Colonic mucosa (tissue), 4 donors: Measurements from ENCODE around the gene RXFP4. TPM values are rescaled to one million over a fixed set of nuclear protein-coding genes. Genes with fewer than 3 reads are reported as not detected.

Experiments used
- DNase-seq: peaks from one replicate; pipeline ENCODE4 v3.0.0-alpha.2; 2020
- H3K27ac ChIP-seq: fragments of 200-600 bp; one replicate; pipeline ENCODE4 v1.8.0; 2021
- H3K27me3 ChIP-seq: fragments of 200-600 bp; one replicate; pipeline ENCODE4 v1.8.0; 2021
- H3K36me3 ChIP-seq: fragments of 200-600 bp; one replicate; pipeline ENCODE4 v1.8.0; 2021
- H3K4me1 ChIP-seq: fragments of 200-600 bp; one replicate; pipeline ENCODE4 v1.8.0; 2021; ENCODE audit warnings: mild to moderate bottlenecking
- H3K4me3 ChIP-seq: fragments of 200-600 bp; one replicate; pipeline ENCODE4 v1.8.0; 2021
- H3K9ac ChIP-seq, 2 donors: one replicate each; pipeline ENCODE4 v1.7.0; 2013; ENCODE audit warnings: control low read depth in 2 of 2, low read depth in 2 of 2, low read length in 2 of 2
- H3K9me3 ChIP-seq: fragments of 200-600 bp; one replicate; pipeline ENCODE4 v1.8.0; 2021
- intact Hi-C: fragments of 100-400 bp; cut with DNase I; formaldehyde crosslinking; loops from one replicate; pipeline ENCODE4 v1.14.1; 2022
- total RNA-seq, 2 donors: library from RNA; stranded (reverse); fragmentation: NEBNext Ultra II Directional in 1 of 2; extraction: Animal tissue kit (Norgen Biotek cat#: 25700) in 1 of 2; gene quantifications; one replicate each; pipeline ENCODE4 v1.2.1, GENCODE V29; 2021
- TF ChIP-seq, protein P1 (sequence below): fragments of 200-600 bp; IDR thresholded peaks from one replicate; pipeline ENCODE4 v1.8.0; 2022; ENCODE audit warnings: antibody characterized with exemption, mild to moderate bottlenecking
- donor health status: healthy.
- donor health status: DM: no; HTN: no; CAD: no.
- donor health status: DM: no; HTN: no; CAD: no.

The RXFP4 gene
- total RNA-seq, 2 donors from 2014 or later, result 4.2 to 4.6 TPM

DNA sequence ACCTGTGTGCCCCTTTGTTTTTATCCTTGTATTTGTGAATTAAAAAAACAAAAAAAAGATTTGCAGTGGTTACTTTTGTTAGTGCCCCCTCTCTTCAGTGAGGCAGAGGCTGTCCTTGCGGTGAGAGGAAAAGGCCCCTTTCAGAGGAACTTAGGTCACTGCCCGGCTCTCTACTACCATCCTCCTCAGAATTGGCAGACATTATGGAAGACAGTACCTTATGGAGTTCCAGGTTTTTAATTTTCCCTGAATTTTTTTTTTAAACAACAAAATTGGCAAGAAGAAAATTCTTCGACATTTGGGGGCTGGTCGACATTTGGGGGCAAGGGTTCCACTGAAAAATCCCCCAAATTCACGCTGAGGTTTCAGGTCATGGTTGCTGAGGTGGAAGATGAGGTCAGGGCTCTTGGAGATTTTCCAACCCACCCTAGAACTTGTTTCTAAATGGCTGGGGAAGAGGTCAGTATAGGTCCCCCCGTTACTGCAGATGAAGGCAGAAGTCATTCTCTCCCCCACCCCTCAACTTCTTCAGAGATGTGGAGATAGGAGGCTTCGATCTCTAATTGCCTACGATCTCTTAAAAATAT lies 5.3 kb downstream of the RXFP4 start:
- Histone ChIP-seq H3K9me3 (no peaks in the 10 kb centered on the region), H3K4me3 (no peak overlapping the region), H3K27ac (peak overlapping the region; percentile 5), H3K27me3 (no peaks in the 10 kb centered on the region), H3K36me3 (peaks cover 25% of the 10 kb centered on the region), H3K4me1 (peaks cover 24% of the 10 kb centered on the region), H3K9ac (no peak overlapping the region)
- no peak for DNase-seq
- intact Hi-C loops, result no loop called here
- TF ChIP-seq, protein P1, sequence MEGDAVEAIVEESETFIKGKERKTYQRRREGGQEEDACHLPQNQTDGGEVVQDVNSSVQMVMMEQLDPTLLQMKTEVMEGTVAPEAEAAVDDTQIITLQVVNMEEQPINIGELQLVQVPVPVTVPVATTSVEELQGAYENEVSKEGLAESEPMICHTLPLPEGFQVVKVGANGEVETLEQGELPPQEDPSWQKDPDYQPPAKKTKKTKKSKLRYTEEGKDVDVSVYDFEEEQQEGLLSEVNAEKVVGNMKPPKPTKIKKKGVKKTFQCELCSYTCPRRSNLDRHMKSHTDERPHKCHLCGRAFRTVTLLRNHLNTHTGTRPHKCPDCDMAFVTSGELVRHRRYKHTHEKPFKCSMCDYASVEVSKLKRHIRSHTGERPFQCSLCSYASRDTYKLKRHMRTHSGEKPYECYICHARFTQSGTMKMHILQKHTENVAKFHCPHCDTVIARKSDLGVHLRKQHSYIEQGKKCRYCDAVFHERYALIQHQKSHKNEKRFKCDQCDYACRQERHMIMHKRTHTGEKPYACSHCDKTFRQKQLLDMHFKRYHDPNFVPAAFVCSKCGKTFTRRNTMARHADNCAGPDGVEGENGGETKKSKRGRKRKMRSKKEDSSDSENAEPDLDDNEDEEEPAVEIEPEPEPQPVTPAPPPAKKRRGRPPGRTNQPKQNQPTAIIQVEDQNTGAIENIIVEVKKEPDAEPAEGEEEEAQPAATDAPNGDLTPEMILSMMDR, result no peak

- DNase-seq, result no peak
- TF ChIP-seq, protein P1, result no peak
- Histone ChIP-seq H3K36me3 (peaks cover 31% of the 10 kb centered on the region), H3K27me3 (no peaks in the 10 kb centered on the region), H3K27ac (no peak overlapping the region), H3K4me1 (peaks cover 19% of the 10 kb centered on the region), H3K4me3 (no peak overlapping the region), H3K9me3 (no peaks in the 10 kb centered on the region), H3K9ac (no peak overlapping the region)
- intact Hi-C loops, result no loop called here
These were observed 5.9 kb downstream of the RXFP4 start for GRCh38 chr1:155947292-155947691.

DNA sequence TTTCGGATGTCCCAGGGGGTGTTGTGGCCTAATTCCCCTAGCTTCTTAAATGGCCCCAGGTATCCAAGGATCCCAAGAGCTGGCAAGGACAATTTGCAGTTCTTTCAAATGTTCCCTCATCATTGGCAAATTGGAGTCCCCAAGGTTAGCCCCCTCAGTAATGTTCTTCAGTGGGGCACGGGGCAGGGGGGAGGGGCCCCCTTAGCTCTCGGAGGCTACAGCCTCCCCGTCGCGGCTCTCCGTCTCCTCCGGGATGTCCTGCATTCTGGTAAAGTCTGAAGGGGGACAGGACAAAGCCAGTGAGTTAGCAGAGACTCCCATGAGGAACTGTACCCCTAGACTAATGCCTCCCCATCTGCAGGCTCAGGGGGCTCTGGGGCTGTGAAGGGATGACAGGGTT lies 6.3 kb downstream of the RXFP4 start:
- peaks cover 31% of the 10 kb centered on the region for H3K36me3 ChIP-seq
- H3K27ac ChIP-seq, result no peak overlapping the region
- DNase-seq, result no peak

DNA sequence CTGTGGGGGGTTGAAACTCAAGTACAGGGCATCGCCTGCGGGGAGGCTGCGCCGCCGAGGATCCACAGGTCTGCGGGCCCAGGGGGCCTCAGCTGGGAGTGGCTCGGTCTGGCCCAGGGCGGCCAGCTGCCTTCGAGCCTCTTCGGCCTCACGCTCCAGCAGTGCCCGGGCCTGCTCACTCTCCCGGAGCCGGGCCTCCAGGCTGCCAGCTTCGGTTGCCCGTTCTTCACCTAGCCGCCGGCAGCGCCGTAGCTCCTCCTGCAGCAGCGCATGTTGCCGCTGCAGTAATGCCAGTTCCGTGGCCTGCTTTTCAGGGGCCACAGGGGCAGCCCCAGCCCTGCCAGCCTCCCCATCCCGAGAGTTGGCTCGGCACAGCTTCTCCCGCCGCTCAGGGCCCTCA lies 9.4 kb downstream of the RXFP4 start:
- Histone ChIP-seq H3K27ac (no peak overlapping the region), H3K27me3 (no peaks in the 10 kb centered on the region), H3K36me3 (peaks cover 37% of the 10 kb centered on the region), H3K4me3 (no peak overlapping the region), H3K9me3 (no peaks in the 10 kb centered on the region), H3K4me1 (peaks cover 4% of the 10 kb centered on the region), H3K9ac (no peak overlapping the region)
- TF ChIP-seq, protein P1, result no peak
- DNase-seq, result no peak
- intact Hi-C loops, result no loop called here

More for the DNA sequence above, 6.3 kb downstream of the RXFP4 start:
- H3K4me1 ChIP-seq, result peaks cover 19% of the 10 kb centered on the region
- TF ChIP-seq, protein P1, result no peak
- no peaks in the 10 kb centered on the region for H3K9me3 ChIP-seq
- intact Hi-C loops, result no loop called here
- H3K27me3 ChIP-seq, result no peaks in the 10 kb centered on the region
- no peak overlapping the region for H3K4me3 ChIP-seq
- no peak overlapping the region for H3K9ac ChIP-seq

DNA sequence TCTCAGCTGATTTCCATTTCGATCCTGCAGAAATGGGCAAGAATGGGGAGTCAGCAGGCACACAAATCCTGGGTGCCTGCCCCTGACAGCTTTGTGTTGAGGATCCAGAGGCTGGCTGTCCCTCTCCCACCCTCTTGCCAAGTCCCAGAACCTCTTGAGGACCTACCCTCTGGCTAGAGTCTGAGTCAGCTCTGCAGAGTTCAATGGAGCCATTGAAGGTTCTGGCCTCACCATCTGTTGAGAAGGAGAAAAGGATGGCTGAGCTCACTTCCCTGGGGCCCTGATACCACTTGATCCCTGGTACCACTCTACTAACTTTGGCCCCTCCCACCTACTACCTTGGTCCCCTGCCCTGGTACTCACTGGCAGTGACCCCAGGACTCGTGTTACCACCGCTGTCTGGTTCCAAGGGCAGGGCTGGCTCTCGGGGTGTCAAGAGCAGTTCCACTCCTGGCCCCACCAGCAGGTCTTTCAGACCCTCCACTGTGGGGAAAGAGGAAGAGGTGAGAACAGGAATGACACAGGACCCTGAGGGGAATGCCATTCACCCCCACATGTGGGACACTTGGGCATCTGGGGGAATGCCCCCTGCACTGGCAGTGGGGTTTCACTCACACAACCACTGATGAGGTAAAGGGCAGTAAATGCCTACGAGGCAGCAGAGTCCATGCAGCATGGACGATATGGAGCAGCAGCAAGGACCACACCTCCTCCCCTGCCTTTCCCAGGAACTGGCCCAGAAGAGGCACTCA lies 10.5 kb downstream of the RXFP4 start:
- Histone ChIP-seq H3K27me3 (no peaks in the 10 kb centered on the region), H3K27ac (no peak overlapping the region), H3K4me3 (no peak overlapping the region), H3K36me3 (peaks cover 40% of the 10 kb centered on the region), H3K4me1 (no peaks in the 10 kb centered on the region), H3K9ac (no peak overlapping the region), H3K9me3 (no peaks in the 10 kb centered on the region)
- intact Hi-C loops, result no loop called here
- TF ChIP-seq, protein P1, result no peak
- no peak for DNase-seq
